SK-N-SH treated with all-trans-retinoic acid at 6 μM for 48 hours (cell line): ENCODE results near the gene EOMES.

Experiments used
- ARNTL ChIP-seq: fragments of 450-650 bp; formaldehyde crosslinking; IDR thresholded peaks from 2 replicates; pipeline ENCODE4 v1.5.0; 2020; ENCODE audit warnings: low read depth, mild to moderate bottlenecking, moderate library complexity, borderline replicate concordance
- BACH2 ChIP-seq: fragments of 250-450 bp; sonication (Bioruptor Pico); IDR thresholded peaks from 2 replicates; pipeline ENCODE4 v1.9.0; 2021; ENCODE audit warnings: mild to moderate bottlenecking, borderline replicate concordance
- ISL1 ChIP-seq: fragments of 250-450 bp; sonication (Bioruptor Pico); IDR thresholded peaks from 2 replicates; pipeline ENCODE4 v2.1.2; 2022; ENCODE audit warnings: mild to moderate bottlenecking, moderate library complexity
- RARB ChIP-seq: fragments of 250-450 bp; sonication (Bioruptor Pico); IDR thresholded peaks from 2 replicates; pipeline ENCODE4 v1.8.0; 2021; ENCODE audit warnings: mild to moderate bottlenecking, moderate library complexity
- ZFP3 ChIP-seq: fragments of 250-450 bp; sonication (Bioruptor Pico); IDR thresholded peaks from 2 replicates; pipeline ENCODE4 v1.5.0; 2020; ENCODE audit warnings: mild to moderate bottlenecking, moderate library complexity
- ZNF70 ChIP-seq: fragments of 450-650 bp; formaldehyde crosslinking; IDR thresholded peaks from 2 replicates; pipeline ENCODE4 v1.5.0; 2020; ENCODE audit warnings: mild to moderate bottlenecking, moderate library complexity
- TF ChIP-seq, protein P1 (sequence below): fragments of 250-450 bp; sonication (Bioruptor Pico); IDR thresholded peaks from 2 replicates; pipeline ENCODE4 v1.5.0; 2020; ENCODE audit warnings: mild to moderate bottlenecking, moderate library complexity
- TF ChIP-seq, protein P2 (sequence below): fragments of 250-450 bp; sonication (Bioruptor Pico); IDR thresholded peaks from 2 replicates; pipeline ENCODE4 v1.8.0; 2020; ENCODE audit warnings: mild to moderate bottlenecking, moderate library complexity, borderline replicate concordance
- TF ChIP-seq, protein P3 (sequence below): fragments of 250-450 bp; sonication (Bioruptor Pico); IDR thresholded peaks from 2 replicates; pipeline ENCODE4 v1.5.1; 2021; ENCODE audit warnings: mild to moderate bottlenecking, moderate library complexity

DNA sequence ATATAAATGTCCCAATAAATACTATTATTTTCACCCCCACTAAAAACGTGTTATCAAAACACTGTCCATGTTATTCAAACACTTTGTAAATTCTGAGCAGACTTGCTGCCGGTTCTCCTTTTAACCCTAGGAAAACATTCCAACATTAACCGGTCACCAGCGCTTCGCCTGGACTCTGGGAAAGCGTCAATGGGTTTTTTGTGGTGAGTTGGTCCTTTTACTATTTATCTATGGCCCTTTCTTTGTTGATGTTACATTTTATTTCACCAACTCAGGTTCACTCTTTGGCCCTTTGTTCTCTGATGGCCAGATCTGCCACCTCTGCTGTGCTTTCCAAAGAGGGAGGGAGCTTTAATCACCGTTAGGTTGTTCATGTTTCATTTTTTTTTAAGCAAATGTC, 4.1 kb upstream of the EOMES start:
- no peak for TF ChIP-seq ISL1 (CRISPR knock-in tag)
- TF ChIP-seq ZNF70: no peak
- no peak for TF ChIP-seq BACH2
- TF ChIP-seq, protein P1, sequence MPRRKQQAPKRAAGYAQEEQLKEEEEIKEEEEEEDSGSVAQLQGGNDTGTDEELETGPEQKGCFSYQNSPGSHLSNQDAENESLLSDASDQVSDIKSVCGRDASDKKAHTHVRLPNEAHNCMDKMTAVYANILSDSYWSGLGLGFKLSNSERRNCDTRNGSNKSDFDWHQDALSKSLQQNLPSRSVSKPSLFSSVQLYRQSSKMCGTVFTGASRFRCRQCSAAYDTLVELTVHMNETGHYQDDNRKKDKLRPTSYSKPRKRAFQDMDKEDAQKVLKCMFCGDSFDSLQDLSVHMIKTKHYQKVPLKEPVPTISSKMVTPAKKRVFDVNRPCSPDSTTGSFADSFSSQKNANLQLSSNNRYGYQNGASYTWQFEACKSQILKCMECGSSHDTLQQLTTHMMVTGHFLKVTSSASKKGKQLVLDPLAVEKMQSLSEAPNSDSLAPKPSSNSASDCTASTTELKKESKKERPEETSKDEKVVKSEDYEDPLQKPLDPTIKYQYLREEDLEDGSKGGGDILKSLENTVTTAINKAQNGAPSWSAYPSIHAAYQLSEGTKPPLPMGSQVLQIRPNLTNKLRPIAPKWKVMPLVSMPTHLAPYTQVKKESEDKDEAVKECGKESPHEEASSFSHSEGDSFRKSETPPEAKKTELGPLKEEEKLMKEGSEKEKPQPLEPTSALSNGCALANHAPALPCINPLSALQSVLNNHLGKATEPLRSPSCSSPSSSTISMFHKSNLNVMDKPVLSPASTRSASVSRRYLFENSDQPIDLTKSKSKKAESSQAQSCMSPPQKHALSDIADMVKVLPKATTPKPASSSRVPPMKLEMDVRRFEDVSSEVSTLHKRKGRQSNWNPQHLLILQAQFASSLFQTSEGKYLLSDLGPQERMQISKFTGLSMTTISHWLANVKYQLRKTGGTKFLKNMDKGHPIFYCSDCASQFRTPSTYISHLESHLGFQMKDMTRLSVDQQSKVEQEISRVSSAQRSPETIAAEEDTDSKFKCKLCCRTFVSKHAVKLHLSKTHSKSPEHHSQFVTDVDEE (CRISPR knock-in tag): no peak
- TF ChIP-seq, protein P2, sequence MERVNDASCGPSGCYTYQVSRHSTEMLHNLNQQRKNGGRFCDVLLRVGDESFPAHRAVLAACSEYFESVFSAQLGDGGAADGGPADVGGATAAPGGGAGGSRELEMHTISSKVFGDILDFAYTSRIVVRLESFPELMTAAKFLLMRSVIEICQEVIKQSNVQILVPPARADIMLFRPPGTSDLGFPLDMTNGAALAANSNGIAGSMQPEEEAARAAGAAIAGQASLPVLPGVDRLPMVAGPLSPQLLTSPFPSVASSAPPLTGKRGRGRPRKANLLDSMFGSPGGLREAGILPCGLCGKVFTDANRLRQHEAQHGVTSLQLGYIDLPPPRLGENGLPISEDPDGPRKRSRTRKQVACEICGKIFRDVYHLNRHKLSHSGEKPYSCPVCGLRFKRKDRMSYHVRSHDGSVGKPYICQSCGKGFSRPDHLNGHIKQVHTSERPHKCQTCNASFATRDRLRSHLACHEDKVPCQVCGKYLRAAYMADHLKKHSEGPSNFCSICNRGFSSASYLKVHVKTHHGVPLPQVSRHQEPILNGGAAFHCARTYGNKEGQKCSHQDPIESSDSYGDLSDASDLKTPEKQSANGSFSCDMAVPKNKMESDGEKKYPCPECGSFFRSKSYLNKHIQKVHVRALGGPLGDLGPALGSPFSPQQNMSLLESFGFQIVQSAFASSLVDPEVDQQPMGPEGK (CRISPR knock-in tag): no peak
- TF ChIP-seq ARNTL (CRISPR knock-in tag): no peak
- TF ChIP-seq, protein P3, sequence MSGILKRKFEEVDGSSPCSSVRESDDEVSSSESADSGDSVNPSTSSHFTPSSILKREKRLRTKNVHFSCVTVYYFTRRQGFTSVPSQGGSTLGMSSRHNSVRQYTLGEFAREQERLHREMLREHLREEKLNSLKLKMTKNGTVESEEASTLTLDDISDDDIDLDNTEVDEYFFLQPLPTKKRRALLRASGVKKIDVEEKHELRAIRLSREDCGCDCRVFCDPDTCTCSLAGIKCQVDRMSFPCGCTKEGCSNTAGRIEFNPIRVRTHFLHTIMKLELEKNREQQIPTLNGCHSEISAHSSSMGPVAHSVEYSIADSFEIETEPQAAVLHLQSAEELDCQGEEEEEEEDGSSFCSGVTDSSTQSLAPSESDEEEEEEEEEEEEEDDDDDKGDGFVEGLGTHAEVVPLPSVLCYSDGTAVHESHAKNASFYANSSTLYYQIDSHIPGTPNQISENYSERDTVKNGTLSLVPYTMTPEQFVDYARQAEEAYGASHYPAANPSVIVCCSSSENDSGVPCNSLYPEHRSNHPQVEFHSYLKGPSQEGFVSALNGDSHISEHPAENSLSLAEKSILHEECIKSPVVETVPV: no peak
- no peak for TF ChIP-seq RARB (CRISPR knock-in tag)
- no peak for TF ChIP-seq ZFP3
